BE2C (cell line): ENCODE measurements around the gene DUSP14. TPM values are rescaled to one million over a fixed set of nuclear protein-coding genes. Genes with fewer than 3 reads are reported as not detected.
"Not testable (repeated sequence)": the region's sequence is repeated elsewhere in the genome, so short reads cannot be mapped to it uniquely, and the experiment has no call there.

Experiments used
- DNase-seq: peaks from one replicate; pipeline ENCODE4 v3.0.0-alpha.2; 2020
- H3K27me3 ChIP-seq: fragments of 250-450 bp; sonication (Bioruptor Pico); 2 replicates; pipeline ENCODE4 v1.5.1; 2020; ENCODE audit warnings: mild to moderate bottlenecking
- H3K36me3 ChIP-seq: fragments of 250-450 bp; sonication (Bioruptor Pico); 2 replicates; pipeline ENCODE4 v1.5.1; 2020; ENCODE audit warnings: mild to moderate bottlenecking
- H3K4me1 ChIP-seq: fragments of 250-450 bp; sonication (Bioruptor Pico); 2 replicates; pipeline ENCODE4 v1.5.1; 2020
- H3K4me3 ChIP-seq: 2 replicates; pipeline ENCODE4 v1.5.1; 2011; ENCODE audit warnings: low read depth, low read length
- H3K9me3 ChIP-seq: fragments of 250-450 bp; sonication (Bioruptor Pico); 2 replicates; pipeline ENCODE4 v1.5.1; 2020
- polyA plus RNA-seq: library from polyadenylated mRNA; unstranded; fragments of >200 nt; gene quantifications from one replicate; pipeline ENCODE4 v1.2.1, GENCODE V29; 2012; ENCODE audit warnings: low read depth, missing spikeins; ENCODE audit not compliant: insufficient read length, insufficient read depth
- TF ChIP-seq, protein P1 (sequence below): IDR thresholded peaks from 2 replicates; pipeline ENCODE4 v1.5.1; 2012; ENCODE audit warnings: mild to moderate bottlenecking, low read depth, low read length

DUSP14 gene
- polyA plus RNA-seq = 35.5 TPM

DNA sequence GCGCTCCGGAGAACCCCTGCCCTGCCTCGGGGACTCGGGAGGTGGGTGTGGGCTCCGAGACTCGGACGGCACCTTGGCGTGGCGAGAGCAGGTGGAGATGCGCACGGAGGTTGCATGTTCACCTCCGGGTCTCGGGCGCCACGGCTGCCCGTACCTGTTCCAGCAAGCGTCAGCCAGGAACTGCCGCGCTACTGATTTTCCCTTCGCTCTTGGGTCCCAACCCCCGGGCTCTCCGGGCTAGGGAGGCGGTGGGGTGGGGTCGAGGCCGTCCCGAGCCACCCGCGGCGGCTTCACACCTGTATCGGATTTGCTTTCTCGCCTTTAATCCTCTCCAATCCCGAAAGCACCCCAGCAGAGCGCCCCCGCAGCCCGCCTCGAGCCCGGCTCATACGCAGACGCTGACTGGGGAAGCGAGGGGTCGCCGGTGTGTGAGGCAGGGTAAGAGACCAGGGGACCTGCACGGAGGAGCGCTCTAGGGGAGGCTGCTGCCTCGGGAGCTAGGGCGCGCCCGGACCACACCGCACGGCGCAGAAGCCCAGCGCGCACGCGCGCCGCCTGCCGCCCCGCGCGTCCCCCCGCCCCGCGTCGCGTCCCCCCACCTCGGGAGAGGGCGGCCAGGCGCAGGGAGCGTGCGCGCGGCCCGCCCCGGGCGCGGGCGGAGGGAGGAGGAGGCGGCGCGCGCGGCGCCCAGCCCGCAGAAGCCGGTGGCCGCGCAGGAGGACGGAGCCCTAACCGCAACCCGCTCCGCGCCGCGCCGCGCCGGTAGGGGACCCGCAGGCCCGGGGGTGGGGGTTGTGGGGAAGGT lies at the start of gene DUSP14:
TSS of gene DUSP14 (plus strand) at position 695 of the 805 bp plus-strand sequence. CDS start 22,382 bp downstream, outside the sequence.
- TF ChIP-seq, protein P1, sequence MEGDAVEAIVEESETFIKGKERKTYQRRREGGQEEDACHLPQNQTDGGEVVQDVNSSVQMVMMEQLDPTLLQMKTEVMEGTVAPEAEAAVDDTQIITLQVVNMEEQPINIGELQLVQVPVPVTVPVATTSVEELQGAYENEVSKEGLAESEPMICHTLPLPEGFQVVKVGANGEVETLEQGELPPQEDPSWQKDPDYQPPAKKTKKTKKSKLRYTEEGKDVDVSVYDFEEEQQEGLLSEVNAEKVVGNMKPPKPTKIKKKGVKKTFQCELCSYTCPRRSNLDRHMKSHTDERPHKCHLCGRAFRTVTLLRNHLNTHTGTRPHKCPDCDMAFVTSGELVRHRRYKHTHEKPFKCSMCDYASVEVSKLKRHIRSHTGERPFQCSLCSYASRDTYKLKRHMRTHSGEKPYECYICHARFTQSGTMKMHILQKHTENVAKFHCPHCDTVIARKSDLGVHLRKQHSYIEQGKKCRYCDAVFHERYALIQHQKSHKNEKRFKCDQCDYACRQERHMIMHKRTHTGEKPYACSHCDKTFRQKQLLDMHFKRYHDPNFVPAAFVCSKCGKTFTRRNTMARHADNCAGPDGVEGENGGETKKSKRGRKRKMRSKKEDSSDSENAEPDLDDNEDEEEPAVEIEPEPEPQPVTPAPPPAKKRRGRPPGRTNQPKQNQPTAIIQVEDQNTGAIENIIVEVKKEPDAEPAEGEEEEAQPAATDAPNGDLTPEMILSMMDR = no peak
- Histone ChIP-seq H3K4me3 (peak within 1 kb of the TSS; percentile 83), H3K9me3 (no peaks in the 10 kb centered on the region), H3K36me3 (no peaks in the 10 kb centered on the region), H3K4me1 (peaks cover 3% of the 10 kb centered on the region; the same call in 1 of the 2 replicates), H3K27me3 (no peaks in the 10 kb centered on the region)
- peak; percentile 89 for DNase-seq

- DNase-seq = no peak
- H3K36me3 ChIP-seq = peaks cover 44% of the 10 kb centered on the region
- no peak overlapping the region for H3K4me3 ChIP-seq
- H3K27me3 ChIP-seq = no peaks in the 10 kb centered on the region
- no peaks in the 10 kb centered on the region for H3K4me1 ChIP-seq
- TF ChIP-seq, protein P1 = no peak
- H3K9me3 ChIP-seq = no peaks in the 10 kb centered on the region
Measured at GRCh38 chr17:37440424-37440823, 49.3 kb upstream of the DUSP14 start.

GRCh38 chr17:37441369-37442014 lies 48.2 kb upstream of the DUSP14 start:
- not testable (repeated sequence) for DNase-seq, H3K9me3 ChIP-seq, H3K27me3 ChIP-seq, H3K4me1 ChIP-seq, H3K4me3 ChIP-seq
- H3K36me3 ChIP-seq = peaks cover 44% of the 10 kb centered on the region

GRCh38 chr17:37446027-37446426 lies 43.7 kb upstream of the DUSP14 start:
- Histone ChIP-seq H3K4me3 (no peak overlapping the region), H3K36me3 (peaks cover 48% of the 10 kb centered on the region), H3K9me3 (no peaks in the 10 kb centered on the region), H3K4me1 (no peaks in the 10 kb centered on the region), H3K27me3 (no peaks in the 10 kb centered on the region)
- DNase-seq = no peak
- TF ChIP-seq, protein P1 = no peak

DNA sequence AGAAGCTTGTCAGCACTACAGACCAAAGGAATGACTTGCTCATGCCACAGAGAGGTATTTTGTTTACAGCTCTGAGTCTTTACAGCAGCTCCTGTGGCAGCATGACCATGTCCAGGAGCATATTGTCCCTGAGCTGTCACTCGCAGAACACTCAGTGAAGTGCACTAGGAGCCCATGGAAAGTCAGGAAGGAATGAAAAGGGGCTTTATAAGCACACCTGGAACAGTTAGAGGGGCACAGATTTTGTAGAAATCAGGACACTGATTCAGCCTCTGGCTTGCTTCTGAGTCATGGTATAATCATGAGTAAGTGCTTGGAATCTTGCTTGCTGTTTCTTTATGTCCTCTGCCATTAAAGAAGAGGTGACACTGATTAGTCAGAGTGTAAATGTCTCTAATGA lies 42.0 kb upstream of the DUSP14 start:
- H3K9me3 ChIP-seq = no peaks in the 10 kb centered on the region
- no peaks in the 10 kb centered on the region for H3K4me1 ChIP-seq
- no peak for DNase-seq
- peaks cover 39% of the 10 kb centered on the region for H3K36me3 ChIP-seq
- TF ChIP-seq, protein P1 = no peak
- H3K4me3 ChIP-seq = no peak overlapping the region
- no peaks in the 10 kb centered on the region for H3K27me3 ChIP-seq

DNA sequence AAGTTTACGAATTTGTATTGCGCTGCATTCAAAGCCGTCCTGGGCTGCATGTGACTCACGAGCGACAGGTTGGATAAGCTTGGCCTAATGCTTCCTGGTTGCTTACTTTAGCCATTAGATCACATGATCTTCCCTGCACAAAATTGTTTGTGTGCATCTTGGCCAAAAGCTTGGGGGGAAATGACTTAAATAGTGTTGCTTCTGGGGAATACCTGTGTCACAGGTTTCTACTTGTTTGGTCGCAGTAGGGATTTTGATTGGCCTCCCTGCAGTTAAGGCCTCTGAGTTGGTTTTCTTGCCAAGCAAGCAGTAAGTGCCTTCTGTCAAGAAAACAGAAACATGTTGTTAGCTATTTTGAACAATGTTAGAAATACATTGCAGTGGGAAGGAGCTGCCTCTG lies 39.6 kb upstream of the DUSP14 start:
- H3K4me1 ChIP-seq = no peaks in the 10 kb centered on the region
- H3K4me3 ChIP-seq = no peak overlapping the region
- no peaks in the 10 kb centered on the region for H3K27me3 ChIP-seq
- TF ChIP-seq, protein P1 = no peak
- DNase-seq = no peak
- H3K9me3 ChIP-seq = no peaks in the 10 kb centered on the region
- peaks cover 20% of the 10 kb centered on the region for H3K36me3 ChIP-seq

- H3K9me3 ChIP-seq, H3K36me3 ChIP-seq, H3K4me1 ChIP-seq, H3K4me3 ChIP-seq, H3K27me3 ChIP-seq, DNase-seq: not testable (repeated sequence)
Measured at GRCh38 chr17:37457801-37458200, 31.9 kb upstream of the DUSP14 start.
